ENCODE measurements around the gene SSBP2.

Gene SSBP2

GRCh38 chr5:81766611-81767010, 15.7 kb upstream of the SSBP2 start:
- DNase-seq, result no peak

GRCh38 chr5:81763294-81763928, 12.5 kb upstream of the SSBP2 start:
- DNase-seq, result no peak

DNA sequence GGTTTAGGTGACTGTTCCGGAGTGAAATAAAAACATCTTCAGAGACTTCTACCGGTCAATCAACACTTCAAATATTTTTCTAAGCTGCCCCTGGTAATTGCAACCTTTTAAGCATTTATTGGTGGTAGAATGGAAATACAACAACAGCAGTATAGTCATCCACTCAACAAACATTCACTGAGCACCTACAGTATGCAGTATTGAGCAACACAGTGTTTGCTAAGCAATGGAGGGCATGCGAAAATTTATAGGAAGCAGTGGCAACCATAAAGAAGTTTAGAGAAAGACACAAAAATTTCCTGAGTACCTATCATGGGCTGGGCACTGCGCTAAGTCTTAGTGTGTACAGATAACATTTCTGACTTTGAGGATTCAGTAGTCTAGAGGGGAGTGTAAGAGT, 12.0 kb upstream of the SSBP2 start:
- DNase-seq, result no peak

GRCh38 chr5:81762401-81762800, 11.5 kb upstream of the SSBP2 start:
- no peak for DNase-seq

GRCh38 chr5:81761970-81762369, 11.1 kb upstream of the SSBP2 start:
- no peak for DNase-seq

DNA sequence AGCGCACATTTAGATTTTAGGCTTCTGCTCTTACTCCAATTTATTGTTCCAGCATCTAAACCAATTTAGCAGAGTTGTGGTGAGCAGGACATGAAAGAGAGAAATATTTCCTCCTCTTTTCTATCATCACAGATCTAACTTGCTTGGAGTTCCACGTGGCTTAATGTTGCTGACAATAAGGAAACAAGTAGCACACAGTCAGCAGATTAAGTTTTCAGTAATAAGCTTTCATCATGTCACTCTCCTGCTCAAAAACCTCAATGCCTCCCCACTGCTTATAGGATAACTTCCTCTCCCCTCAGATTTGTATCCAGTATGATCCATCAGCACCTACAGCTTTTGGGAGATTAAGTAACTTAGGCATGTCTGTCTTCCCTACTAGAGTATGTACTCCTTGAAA, 10.4 kb upstream of the SSBP2 start:
- no peak for DNase-seq

- DNase-seq, result no peak
Measured at GRCh38 chr5:81760521-81760920, 9.6 kb upstream of the SSBP2 start.

DNA sequence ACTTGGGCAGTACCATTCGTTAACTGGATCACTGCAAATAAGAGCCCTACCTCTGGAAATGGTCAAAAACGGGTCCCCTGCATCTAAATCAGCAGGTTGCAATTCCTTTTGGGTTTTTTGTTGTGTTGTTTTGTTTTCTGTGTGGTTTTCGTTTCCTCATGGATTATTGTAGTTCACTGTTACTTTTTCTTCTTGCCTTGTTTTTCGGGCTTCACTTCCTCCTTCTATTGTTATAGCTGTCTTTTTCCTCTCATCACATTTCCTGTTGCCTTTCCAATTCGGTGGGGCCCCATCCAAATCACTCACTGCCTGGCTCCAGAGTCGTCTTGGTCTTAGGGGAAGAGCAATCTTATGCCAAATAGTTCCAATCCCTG, 8.7 kb upstream of the SSBP2 start:
- DNase-seq, result no peak

GRCh38 chr5:81757404-81757803, 6.5 kb upstream of the SSBP2 start:
- no peak for DNase-seq

GRCh38 chr5:81756016-81756415, 5.1 kb upstream of the SSBP2 start:
- no peak for DNase-seq

DNA sequence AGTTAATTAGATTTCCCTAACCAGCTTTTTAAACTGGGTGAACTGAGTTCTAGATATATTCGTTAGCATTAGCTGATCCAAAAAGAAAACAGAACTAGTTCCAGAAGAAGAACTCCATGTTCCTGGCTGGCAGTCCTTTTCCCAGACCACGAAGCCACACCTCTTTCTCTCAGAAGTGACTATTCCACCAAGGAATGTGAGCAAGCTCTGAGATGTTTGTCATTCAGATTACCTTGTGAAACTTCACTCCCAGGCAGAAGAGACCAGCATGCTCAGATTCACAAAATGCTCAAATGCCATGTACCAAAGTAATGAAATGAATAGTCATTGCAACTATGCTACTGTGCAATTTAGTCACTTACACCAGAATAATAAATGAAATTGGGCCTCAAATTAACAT, 4.4 kb upstream of the SSBP2 start:
- DNase-seq, result peak; percentile 87

DNA sequence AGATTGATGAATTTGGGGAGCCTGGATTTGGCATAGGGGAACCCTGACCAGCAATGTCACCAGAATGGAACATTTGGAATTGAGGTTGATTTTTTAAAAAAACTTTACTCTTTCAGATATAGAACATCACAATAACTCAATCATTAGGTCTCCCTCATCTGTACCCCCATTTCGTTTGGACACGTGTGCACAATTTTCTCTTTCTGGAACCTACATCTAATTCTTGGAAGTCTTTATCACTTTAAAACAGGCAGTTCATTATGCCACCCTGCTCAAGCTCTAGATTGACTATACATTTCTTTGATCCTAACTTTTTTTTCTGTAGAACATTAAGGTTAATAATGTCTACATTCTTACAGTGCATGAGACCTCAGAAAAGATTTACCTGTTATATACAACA, 3.7 kb upstream of the SSBP2 start:
- no peak for DNase-seq

DNA sequence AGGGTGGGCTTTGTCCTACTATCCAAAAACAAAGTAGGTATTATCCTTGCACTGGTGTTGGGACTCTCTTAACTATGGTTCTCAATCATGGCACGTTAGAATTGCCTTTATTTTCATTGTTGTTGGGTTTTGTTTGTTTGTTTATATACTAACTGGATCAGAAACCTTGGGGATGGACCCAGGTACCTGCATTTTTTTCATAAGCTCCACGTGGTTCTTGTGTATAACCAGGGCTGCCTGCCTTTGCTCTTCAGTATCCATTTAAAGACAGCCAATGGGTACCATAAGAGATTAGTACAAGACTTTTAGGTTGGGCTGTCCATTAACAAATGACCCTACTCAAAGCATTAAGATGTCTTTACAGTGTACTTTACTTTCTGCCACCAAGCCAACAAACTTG, 2.5 kb upstream of the SSBP2 start:
- no peak for DNase-seq

GRCh38 chr5:81752644-81752963, 1.7 kb upstream of the SSBP2 start:
- DNase-seq, result no peak

DNA sequence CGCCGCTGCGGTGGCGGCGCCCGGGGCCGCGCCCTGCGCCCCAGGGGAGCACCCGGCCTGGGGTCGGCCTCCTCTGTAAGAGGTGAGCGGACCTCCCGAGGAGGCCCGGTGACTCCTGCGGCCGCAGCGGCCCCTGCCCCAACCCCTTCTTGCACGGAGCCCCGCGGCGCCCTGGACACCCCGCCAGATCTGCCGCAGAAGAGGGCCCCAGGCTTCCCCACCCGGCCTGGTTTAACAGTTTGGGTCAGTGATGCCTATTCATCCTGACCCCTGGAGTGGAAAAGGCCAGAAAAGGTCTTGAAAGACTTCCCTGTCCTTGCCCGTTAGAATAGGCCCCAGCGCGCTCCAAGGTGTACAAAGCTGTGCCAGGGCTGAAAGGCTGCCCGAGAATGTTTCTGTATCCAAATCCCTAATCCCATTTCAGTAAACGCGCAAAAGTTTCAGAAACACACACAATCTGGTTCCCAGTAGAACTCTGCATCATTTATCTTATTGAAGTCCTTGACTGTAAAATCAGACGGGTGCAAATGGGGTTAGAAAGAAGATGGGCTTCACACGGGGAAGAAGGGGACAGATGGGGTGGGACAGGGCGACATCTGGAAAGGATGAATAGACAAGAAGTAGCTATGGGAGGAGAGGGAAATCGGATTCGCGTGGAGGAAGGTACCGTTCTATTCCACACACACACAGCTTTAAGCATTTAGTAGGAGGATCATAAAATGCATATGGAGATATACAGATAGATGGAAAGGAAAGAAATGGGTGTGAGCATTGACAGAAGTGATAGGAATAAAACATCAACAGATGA, 1.1 kb upstream of the SSBP2 start:
- DNase-seq, result no peak

GRCh38 chr5:81750308-81751008, 439 bp downstream of the SSBP2 start:
- no peak for DNase-seq

DNA sequence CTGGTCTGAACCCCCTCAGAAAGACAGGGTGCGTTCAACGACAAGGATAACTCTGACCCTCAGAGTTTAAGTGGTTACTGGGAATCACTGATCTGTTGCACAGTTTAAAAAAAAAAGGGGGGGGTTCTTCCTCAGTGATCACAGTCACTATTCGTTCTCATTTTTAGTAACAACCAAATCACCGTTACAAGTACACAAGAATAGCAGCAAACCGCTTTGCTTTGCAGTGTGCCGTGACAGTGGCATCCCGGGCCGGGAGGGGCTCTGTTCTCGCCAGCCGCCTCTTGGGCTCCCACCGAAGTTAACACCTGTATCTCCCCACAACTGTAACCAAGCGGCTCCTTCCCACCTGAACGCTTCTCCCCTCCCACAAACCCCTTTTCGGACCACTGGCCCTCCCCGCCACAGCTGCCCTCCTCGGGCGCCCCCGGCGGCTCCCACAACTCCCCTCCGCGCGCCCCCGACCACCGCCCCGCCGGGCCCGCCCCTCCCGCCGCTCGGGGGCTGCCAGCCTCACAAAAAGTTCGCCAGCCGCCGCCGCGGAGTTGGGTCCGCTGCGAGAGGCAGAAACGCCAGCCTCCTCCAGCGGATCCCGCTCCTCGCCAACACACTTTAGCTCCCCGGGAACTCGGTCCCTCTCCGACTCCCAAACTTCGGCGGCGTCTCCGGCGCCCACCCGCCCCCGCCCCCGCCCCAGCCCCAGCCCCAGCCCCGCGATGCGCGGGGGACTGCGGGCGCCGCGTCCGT, 1.2 kb downstream of the SSBP2 start:
- DNase-seq, result no peak

GRCh38 chr5:81749192-81749560, 1.7 kb downstream of the SSBP2 start:
- no peak for DNase-seq

GRCh38 chr5:81748556-81748955, 2.3 kb downstream of the SSBP2 start:
- DNase-seq, result no peak

DNA sequence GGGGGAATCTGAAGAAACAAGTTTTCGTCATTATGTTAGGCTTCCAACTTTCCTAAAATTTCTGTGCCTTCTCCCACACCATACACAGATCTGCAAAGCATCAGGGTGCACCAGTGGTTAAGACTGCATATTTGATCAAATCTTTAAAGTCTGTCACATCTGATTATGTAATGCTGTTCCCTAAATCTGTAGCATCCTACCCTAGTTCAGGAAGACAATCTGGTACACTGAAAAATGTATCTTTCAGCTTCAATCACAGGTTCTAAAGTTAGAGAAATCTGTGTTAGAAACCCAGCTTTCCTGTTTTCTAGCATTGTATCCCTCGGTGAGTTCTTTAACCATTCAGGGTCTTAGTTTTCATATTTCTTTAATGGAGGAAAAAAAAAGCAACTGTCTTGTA, 3.9 kb downstream of the SSBP2 start:
- DNase-seq, result no peak

- DNase-seq, result no peak
Measured at GRCh38 chr5:81740758-81741157, 10.1 kb downstream of the SSBP2 start.

- DNase-seq, result no peak
Measured at GRCh38 chr5:81739291-81739690, 11.6 kb downstream of the SSBP2 start.

DNA sequence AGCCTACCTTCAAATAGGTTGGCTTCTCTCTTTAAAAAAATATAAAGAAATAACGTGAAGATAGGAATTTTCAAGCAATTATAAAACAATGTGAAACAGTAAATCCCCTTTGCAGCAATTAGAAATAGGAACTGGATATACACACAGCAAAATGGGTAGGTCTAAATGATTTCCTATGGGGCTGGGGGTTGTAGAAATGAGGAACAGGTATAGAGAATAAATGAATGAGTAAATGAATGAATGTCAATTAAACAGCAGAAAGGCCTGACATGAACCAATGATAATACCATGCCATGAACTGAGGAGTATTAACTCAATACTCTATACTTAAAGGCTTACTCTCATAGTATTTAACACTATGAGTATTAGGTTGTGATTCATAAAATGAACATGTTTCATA, 21.6 kb downstream of the SSBP2 start:
- no peak for DNase-seq

All from fibroblast of skin of abdomen (primary cell).